ENCODE results near the gene IFITM1. TPM values are rescaled to one million over a fixed set of nuclear protein-coding genes. Genes with fewer than 3 reads are reported as not detected.
"Not testable (repeated sequence)": the region's sequence is repeated elsewhere in the genome, so short reads cannot be mapped to it uniquely, and the experiment has no call there.

IFITM1 gene
- total and polyA plus RNA-seq, 2 donors (not counting 3 experiments of a cell fraction or from before 2014, with no cell fraction given), result 11.5 to 24.6 TPM

GRCh38 chr11:350033-350722, 36.3 kb downstream of the IFITM1 start:
- H3K27ac ChIP-seq (ENCODE audit: insufficient read depth, low read depth, low read length); H3K4me2 ChIP-seq (ENCODE audit: insufficient read depth, low read length); H4K20me1 ChIP-seq (replicated peaks; ENCODE audit: control insufficient read depth, extremely low read depth, insufficient read depth, low read length); DNase-seq (ENCODE audit: low read depth, low spot score); FAIRE-seq; H3K4me3 ChIP-seq (replicated peaks in 1 of 3; ENCODE audit: insufficient read depth in 1 of 3, low read depth in 1 of 3, low read length in 3 of 3); H2AFZ ChIP-seq (ENCODE audit: low read depth, low read length); H3K9me1 ChIP-seq (replicated peaks; ENCODE audit: control insufficient read depth, extremely low read depth, insufficient read depth, low read length); H3K9ac ChIP-seq (replicated peaks; ENCODE audit: extremely low read depth, insufficient read depth, low read length); POLR2A ChIA-PET; H3K9me3 ChIP-seq (replicated peaks; ENCODE audit: control insufficient read depth, insufficient read depth, low read length); H3K27me3 ChIP-seq (ENCODE audit: control insufficient read depth in 2 of 2, insufficient read depth in 2 of 2, low read length in 2 of 2); H3K36me3 ChIP-seq (ENCODE audit: control insufficient read depth in 2 of 2, extremely low read depth in 1 of 2, insufficient read depth in 2 of 2, low read length in 2 of 2); H3K4me1 ChIP-seq (ENCODE audit: control insufficient read depth, extremely low read depth, insufficient read depth, low read length); dilution Hi-C loops (cut with MboI; ENCODE audit: extremely low pct_ligation_motif_present, low sequenced_read_pairs); H3K79me2 ChIP-seq (ENCODE audit: control insufficient read depth, insufficient read depth, low read length); intact Hi-C loops (cut with micrococcal nuclease); BruUV-seq (replicated peaks): not testable (repeated sequence)
- CTCF ChIA-PET, result interaction anchor here (0.7 kb wide), 1 partner anchor 23 kb away, joined by 3 read pairs; no protein-coding TSS in a partner anchor

DNA sequence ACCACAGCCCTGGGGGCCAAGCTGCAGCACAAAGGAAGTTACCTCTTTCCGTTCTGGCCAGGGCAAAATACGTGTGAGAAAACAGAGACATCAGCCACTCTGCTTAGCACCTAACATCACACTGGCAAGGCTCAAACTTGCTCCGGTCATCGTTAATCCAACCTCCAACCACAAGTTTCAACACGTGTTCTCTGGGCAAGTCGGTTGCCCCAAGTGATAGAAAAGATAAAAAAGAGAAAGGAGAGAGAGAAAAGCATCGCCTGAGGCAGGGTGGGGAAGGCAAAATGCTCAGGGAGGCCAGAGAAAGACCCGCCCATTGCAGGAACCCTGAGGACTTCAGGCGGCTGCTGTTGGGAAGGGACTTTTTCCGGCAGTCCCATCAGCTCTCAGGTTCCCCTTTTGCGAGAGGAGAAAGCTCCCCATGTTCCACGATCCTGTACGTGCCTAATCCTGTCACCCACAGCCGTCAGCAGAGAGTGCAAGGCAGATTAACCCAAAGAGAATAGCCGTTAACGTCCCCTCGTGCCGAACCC, 36.9 kb downstream of the IFITM1 start:
- Histone ChIP-seq H3K27me3 (ENCODE audit: control insufficient read depth in 2 of 2, insufficient read depth in 2 of 2, low read length in 2 of 2) (peaks cover 0 to 7% of the 10 kb centered on the region in 2 experiments), H3K9me1 (replicated peaks; ENCODE audit: control insufficient read depth, extremely low read depth, insufficient read depth, low read length) (no peaks in the 10 kb centered on the region), H4K20me1 (replicated peaks; ENCODE audit: control insufficient read depth, extremely low read depth, insufficient read depth, low read length) (no peaks in the 10 kb centered on the region), H3K79me2 (ENCODE audit: control insufficient read depth, insufficient read depth, low read length) (no peaks in the 10 kb centered on the region), H3K4me1 (ENCODE audit: control insufficient read depth, extremely low read depth, insufficient read depth, low read length) (peaks cover 8% of the 10 kb centered on the region), H3K9ac (replicated peaks; ENCODE audit: extremely low read depth, insufficient read depth, low read length) (no peak overlapping the region), H3K36me3 (ENCODE audit: control insufficient read depth in 2 of 2, extremely low read depth in 1 of 2, insufficient read depth in 2 of 2, low read length in 2 of 2) (no peaks in the 10 kb centered on the region), H3K4me2 (ENCODE audit: insufficient read depth, low read length) (no peak overlapping the region), H3K27ac (ENCODE audit: insufficient read depth, low read depth, low read length) (no peak overlapping the region), H3K9me3 (replicated peaks; ENCODE audit: control insufficient read depth, insufficient read depth, low read length) (no peaks in the 10 kb centered on the region), H3K4me3 (replicated peaks in 1 of 3; ENCODE audit: insufficient read depth in 1 of 3, low read depth in 1 of 3, low read length in 3 of 3) (no peak overlapping the region), H2AFZ (ENCODE audit: low read depth, low read length) (no peak overlapping the region)
- ChIA-PET CTCF (interaction anchor here (0.7 kb wide), 1 partner anchor 24 kb away, joined by 3 read pairs; no protein-coding TSS in a partner anchor), POLR2A (no interaction called here)
- no peak for TF ChIP-seq MYC (IDR thresholded peaks at IDR 0.05; ENCODE audit: low read depth, low read length)
- TF ChIP-seq POLR2AphosphoS5 (IDR thresholded peaks at IDR 0.05; ENCODE audit: insufficient read depth, low read depth, low read length), result no peak
- TF ChIP-seq, protein P1, sequence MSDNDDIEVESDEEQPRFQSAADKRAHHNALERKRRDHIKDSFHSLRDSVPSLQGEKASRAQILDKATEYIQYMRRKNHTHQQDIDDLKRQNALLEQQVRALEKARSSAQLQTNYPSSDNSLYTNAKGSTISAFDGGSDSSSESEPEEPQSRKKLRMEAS (IDR thresholded peaks at IDR 0.05; ENCODE audit: insufficient read depth, insufficient read length), result no peak
- TF ChIP-seq FOS (IDR thresholded peaks at IDR 0.05; ENCODE audit: borderline replicate concordance, insufficient read depth, low read length), result no peak
- TF ChIP-seq POLR2A (IDR thresholded peaks at IDR 0.05; ENCODE audit: low read depth, low read length), result no peak
- intact Hi-C loops (cut with micrococcal nuclease), result no loop called here
- no TSS peak for BruUV-seq (replicated peaks)
- FAIRE-seq (no peak), DNase-seq (ENCODE audit: low read depth, low spot score) (no peak)
- dilution Hi-C loops (cut with MboI; ENCODE audit: extremely low pct_ligation_motif_present, low sequenced_read_pairs), result no loop called here
